ENCODE data around the gene ID3. TPM values are rescaled to one million over a fixed set of nuclear protein-coding genes. Genes with fewer than 3 reads are reported as not detected.

Gene ID3
- total RNA-seq, 6 experiments from 2014 or later: 560 to 690 (median 604) TPM

- Mint-ChIP-seq H3K9me3 (no peaks in the 10 kb centered on the region), H3K4me3 (no peak overlapping the region), H3K27ac (no peak overlapping the region), H3K27me3 (ENCODE audit: insufficient read depth) (no peaks in the 10 kb centered on the region), H3K36me3 (ENCODE audit: low read depth) (0 out of 2 replicates have a peak, but pooled peaks cover 4% of the 10 kb centered on the region), H3K4me1 (ENCODE audit: low read depth) (no peaks in the 10 kb centered on the region)
- no peak for TF ChIP-seq CTCF (IDR thresholded peaks at IDR 0.05)
- no peak for DNase-seq
Observed at GRCh38 chr1:23521588-23521987, 37.7 kb downstream of the ID3 start.

GRCh38 chr1:23517581-23517980, 41.7 kb downstream of the ID3 start:
- Mint-ChIP-seq H3K4me3 (no peak overlapping the region), H3K27ac (no peak overlapping the region), H3K36me3 (ENCODE audit: low read depth) (0 out of 2 replicates have a peak, but pooled peaks cover 4% of the 10 kb centered on the region), H3K4me1 (ENCODE audit: low read depth) (no peaks in the 10 kb centered on the region), H3K27me3 (ENCODE audit: insufficient read depth) (no peaks in the 10 kb centered on the region; the same call in 1 of the 2 replicates), H3K9me3 (no peaks in the 10 kb centered on the region)
- DNase-seq: no peak
- no peak for TF ChIP-seq CTCF (IDR thresholded peaks at IDR 0.05)

GRCh38 chr1:23515905-23516304, 43.4 kb downstream of the ID3 start:
- Mint-ChIP-seq H3K27me3 (ENCODE audit: insufficient read depth) (no peaks in the 10 kb centered on the region; the same call in 1 of the 2 replicates), H3K4me3 (no peak overlapping the region), H3K27ac (no peak overlapping the region), H3K9me3 (no peaks in the 10 kb centered on the region), H3K36me3 (ENCODE audit: low read depth) (no peaks in the 10 kb centered on the region), H3K4me1 (ENCODE audit: low read depth) (no peaks in the 10 kb centered on the region)
- TF ChIP-seq CTCF (IDR thresholded peaks at IDR 0.05): no peak
- no peak for DNase-seq

- H3K27me3 Mint-ChIP-seq (ENCODE audit: insufficient read depth): no peaks in the 10 kb centered on the region; the same call in 1 of the 2 replicates
- no peaks in the 10 kb centered on the region for H3K9me3 Mint-ChIP-seq
- H3K4me1 Mint-ChIP-seq (ENCODE audit: low read depth): no peaks in the 10 kb centered on the region
- TF ChIP-seq CTCF (IDR thresholded peaks at IDR 0.05): no peak
- no peak overlapping the region for H3K27ac Mint-ChIP-seq
- no peak overlapping the region for H3K4me3 Mint-ChIP-seq
- no peaks in the 10 kb centered on the region for H3K36me3 Mint-ChIP-seq (ENCODE audit: low read depth)
- no peak for DNase-seq
Observed at GRCh38 chr1:23514111-23514679, 45.1 kb downstream of the ID3 start.

- H3K36me3 Mint-ChIP-seq (ENCODE audit: low read depth): no peaks in the 10 kb centered on the region
- H3K4me3 Mint-ChIP-seq: no peak overlapping the region
- H3K4me1 Mint-ChIP-seq (ENCODE audit: low read depth): no peaks in the 10 kb centered on the region
- DNase-seq: no peak
- H3K9me3 Mint-ChIP-seq: no peaks in the 10 kb centered on the region
- no peak for TF ChIP-seq CTCF (IDR thresholded peaks at IDR 0.05)
- peaks cover 2% of the 10 kb centered on the region; the same call in 1 of the 2 replicates for H3K27me3 Mint-ChIP-seq (ENCODE audit: insufficient read depth)
- H3K27ac Mint-ChIP-seq: no peak overlapping the region
Observed at GRCh38 chr1:23509896-23510295, 49.4 kb downstream of the ID3 start.

Other genes with a start within 250 kb of the ID3 start
- gene HNRNPR, start 215.2 kb downstream of the ID3 start, total RNA-seq (2021; fragmentation: NEBNext Ultra II Directional; extraction: Animal tissue kit (Norgen Biotek cat#: 25700)): 100 to 1,000 TPM; 115 to 147 (median 144) TPM
- gene ZNF436, start 189.7 kb downstream of the ID3 start, total RNA-seq (2021; fragmentation: NEBNext Ultra II Directional; extraction: Animal tissue kit (Norgen Biotek cat#: 25700)): 1 to 10 TPM; 7.3 to 9.9 (median 8.8) TPM
- gene TCEA3, start 134.8 kb downstream of the ID3 start, total RNA-seq (2021; fragmentation: NEBNext Ultra II Directional; extraction: Animal tissue kit (Norgen Biotek cat#: 25700)): 1 to 10 TPM; 6.0 to 8.4 (median 7.1) TPM
- gene ASAP3, start 75.3 kb downstream of the ID3 start, total RNA-seq (2021; fragmentation: NEBNext Ultra II Directional; extraction: Animal tissue kit (Norgen Biotek cat#: 25700)): 10 to 100 TPM in 4 of 6 experiments, 1 to 10 TPM in 2; 5.9 to 14.5 (median 12.3) TPM
- 1 to 10 TPM in 5 of 6 experiments, under 1 TPM in 1; 0.83 to 2.1 (median 1.9) TPM for gene E2F2, start 28.3 kb downstream of the ID3 start, total RNA-seq (2021; fragmentation: NEBNext Ultra II Directional; extraction: Animal tissue kit (Norgen Biotek cat#: 25700))
- gene RPL11, start 132.3 kb upstream of the ID3 start, total RNA-seq (2021; fragmentation: NEBNext Ultra II Directional; extraction: Animal tissue kit (Norgen Biotek cat#: 25700)): 1,000 to 10,000 TPM in 3 of 6 experiments, 100 to 1,000 TPM in 3; 866 to 1,109 (median 1,001) TPM
- 10 to 100 TPM; 55.5 to 72.6 (median 59.9) TPM for gene ELOA, start 184.0 kb upstream of the ID3 start, total RNA-seq (2021; fragmentation: NEBNext Ultra II Directional; extraction: Animal tissue kit (Norgen Biotek cat#: 25700))
- 10 to 100 TPM; 41.8 to 45.7 (median 44.8) TPM for gene PITHD1, start 218.9 kb upstream of the ID3 start, total RNA-seq (2021; fragmentation: NEBNext Ultra II Directional; extraction: Animal tissue kit (Norgen Biotek cat#: 25700))
- gene LYPLA2, start 231.6 kb upstream of the ID3 start, total RNA-seq (2021; fragmentation: NEBNext Ultra II Directional; extraction: Animal tissue kit (Norgen Biotek cat#: 25700)): 10 to 100 TPM; 55.7 to 65.0 (median 59.8) TPM
- 10 to 100 TPM; 30.9 to 34.6 (median 33.5) TPM for gene GALE, start 241.3 kb upstream of the ID3 start, total RNA-seq (2021; fragmentation: NEBNext Ultra II Directional; extraction: Animal tissue kit (Norgen Biotek cat#: 25700))

Measured in HFFc6 (cell line).